Adipose tissue (tissue), 3 donors: ENCODE measurements around the gene SLC49A4. TPM values are rescaled to one million over a fixed set of nuclear protein-coding genes. Genes with fewer than 3 reads are reported as not detected.
"Not testable (repeated sequence)": the region's sequence is repeated elsewhere in the genome, so short reads cannot be mapped to it uniquely, and the experiment has no call there.

Experiments
- H3K27ac ChIP-seq: one replicate; pipeline ENCODE4 v1.5.1; 2013; ENCODE audit warnings: low read depth, low read length
- WGBS, 3 donors: extraction: QIAGEN DNeasy Blood & Tissue Kit; methylation state at CpG; one replicate each; pipeline ENCODE4 v1.1.7; 2013; 5-methylcytosine and 5-hydroxymethylcytosine counted together
- polyA plus RNA-seq, 3 donors: library from polyadenylated mRNA; stranded (reverse); fragments of 200-250 nt; gene quantifications; one replicate each; pipeline ENCODE4 v1.2.3, GENCODE V29; 2013
- donor health status: healthy with polysubstance abuse.
- donor health status: Bipolar disorder and iron deficiency.
- donor health status: healthy.

SLC49A4 gene, protein sequence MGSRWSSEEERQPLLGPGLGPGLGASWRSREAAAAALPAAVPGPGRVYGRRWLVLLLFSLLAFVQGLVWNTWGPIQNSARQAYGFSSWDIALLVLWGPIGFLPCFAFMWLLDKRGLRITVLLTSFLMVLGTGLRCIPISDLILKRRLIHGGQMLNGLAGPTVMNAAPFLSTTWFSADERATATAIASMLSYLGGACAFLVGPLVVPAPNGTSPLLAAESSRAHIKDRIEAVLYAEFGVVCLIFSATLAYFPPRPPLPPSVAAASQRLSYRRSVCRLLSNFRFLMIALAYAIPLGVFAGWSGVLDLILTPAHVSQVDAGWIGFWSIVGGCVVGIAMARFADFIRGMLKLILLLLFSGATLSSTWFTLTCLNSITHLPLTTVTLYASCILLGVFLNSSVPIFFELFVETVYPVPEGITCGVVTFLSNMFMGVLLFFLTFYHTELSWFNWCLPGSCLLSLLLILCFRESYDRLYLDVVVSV
- polyA plus RNA-seq, result 10 to 100 TPM in 1 of 3 donors, 1 to 10 TPM in 2; 3.8 to 10.5 (median 7.3) TPM

DNA sequence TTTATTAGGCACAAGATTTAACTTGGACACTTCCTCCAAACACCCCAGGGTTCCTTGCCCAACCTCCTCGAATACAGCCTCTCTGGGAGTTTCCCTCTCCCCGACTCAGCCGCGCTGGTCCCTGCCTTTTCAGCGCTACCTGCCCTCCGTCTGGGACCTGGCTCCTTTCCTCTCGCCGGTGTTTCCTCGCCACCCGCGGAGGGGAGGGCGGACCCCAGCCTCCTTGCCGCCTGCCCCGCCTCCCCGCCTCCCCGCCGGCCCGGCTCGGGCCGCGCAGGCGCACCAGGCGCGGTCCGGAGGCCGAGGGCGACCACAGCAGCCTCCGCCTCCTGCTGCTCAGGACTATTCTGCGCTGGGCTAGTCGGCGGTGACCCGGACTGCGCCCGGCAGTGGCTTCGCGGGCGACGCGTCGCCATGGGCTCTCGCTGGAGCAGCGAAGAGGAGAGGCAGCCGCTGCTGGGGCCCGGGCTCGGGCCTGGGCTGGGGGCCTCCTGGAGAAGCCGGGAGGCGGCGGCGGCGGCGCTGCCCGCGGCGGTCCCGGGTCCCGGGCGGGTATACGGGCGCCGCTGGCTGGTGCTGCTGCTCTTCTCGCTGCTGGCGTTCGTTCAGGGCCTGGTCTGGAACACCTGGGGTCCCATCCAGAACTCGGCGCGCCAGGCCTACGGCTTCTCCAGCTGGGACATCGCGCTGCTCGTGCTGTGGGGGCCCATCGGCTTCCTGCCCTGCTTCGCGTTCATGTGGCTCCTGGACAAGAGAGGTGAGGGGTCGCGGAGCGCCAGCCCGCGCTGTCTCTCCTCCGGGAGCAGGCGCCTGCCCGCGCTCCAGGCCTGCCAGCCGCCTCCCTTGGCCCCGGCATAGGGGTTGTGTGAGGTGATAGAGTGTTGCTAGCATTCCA lies at the start of gene SLC49A4:
TSS of gene SLC49A4 (plus strand) at position 291 of the 895 bp plus-strand sequence. CDS start at position 415, 124 bp downstream.
- H3K27ac ChIP-seq, result peak within 1 kb of the TSS; percentile 87
- WGBS, 3 donors, result 0 to 1% (median 1%) methylated on average over 70 to 84 of the region's 84 CpGs

DNA sequence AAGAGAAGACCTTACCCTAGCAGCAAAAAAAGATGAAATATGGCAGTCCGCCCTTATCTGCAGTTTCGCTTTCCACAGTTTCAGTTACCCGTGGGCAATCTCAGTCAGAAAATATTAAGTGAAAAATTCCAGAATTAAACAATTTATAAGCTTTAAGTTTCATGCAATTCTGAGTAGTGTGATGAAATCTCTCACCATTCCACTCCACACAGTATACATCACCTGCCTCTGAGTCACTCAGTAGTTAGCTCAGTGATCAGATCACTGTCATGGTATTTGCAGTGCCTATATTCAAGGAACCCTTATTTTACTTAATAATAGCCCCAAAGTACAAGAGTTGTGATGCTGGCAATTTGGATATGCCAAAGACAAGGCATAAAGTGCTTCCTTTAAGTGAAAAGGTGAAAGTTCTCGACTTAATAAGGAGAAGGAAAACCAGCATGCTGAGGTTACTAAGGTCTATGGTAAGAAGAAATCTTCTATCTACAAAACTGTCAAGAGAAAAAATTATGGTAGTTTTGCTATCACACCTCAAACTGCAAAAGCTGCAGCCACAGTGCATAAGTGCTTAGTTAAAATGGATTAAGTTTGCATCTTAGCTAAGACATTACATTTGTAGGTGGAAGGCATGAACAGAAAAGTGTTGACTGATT lies 49.4 kb upstream of the SLC49A4 start:
- 94 to 96% (median 96%) methylated on average over 4 of the region's 4 CpGs for WGBS, 3 donors
- H3K27ac ChIP-seq, result no peak overlapping the region

DNA sequence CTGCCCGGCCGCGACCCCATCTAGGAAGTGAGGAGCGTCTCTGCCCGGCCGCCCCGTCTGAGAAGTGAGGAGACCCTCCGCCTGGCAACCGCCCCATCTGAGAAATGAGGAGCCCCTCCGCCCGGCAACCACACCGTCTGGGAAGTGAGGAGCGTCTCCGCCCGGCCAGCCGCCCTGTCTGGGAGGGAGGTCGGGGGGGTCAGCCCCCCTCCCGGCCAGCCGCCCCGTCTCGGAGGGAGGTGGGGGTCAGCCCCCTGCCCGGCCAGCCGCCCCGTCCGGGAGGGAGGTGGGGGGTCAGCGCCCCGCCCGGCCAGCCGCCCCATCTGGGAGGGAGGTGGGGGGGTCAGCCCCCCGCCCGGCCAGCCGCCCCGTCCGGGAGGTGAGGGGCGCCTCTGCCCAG lies 47.6 kb upstream of the SLC49A4 start:
- 90 to 99% (median 96%) methylated on average over 12 to 23 of the region's 35 CpGs for WGBS, 3 donors
- not testable (repeated sequence) for H3K27ac ChIP-seq

DNA sequence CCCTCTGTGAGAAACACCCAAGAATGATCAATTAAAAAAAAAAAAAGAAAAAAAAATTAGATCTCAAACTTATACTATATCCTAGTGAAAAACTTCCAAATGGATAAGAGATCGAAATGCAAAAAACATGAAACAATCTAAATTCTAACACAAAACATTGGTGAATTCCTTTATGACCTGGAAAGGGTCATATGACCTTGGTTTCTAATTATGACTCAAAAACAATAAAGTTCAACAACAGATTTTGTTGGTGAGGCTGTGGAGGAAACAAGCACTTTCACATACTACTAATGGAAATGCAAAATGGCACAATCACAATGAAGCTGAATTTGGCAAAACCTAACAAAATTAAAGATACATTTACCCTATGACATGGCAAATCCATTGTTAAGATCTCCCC lies 46.5 kb upstream of the SLC49A4 start:
- WGBS, 3 donors, result 91 to 98% (median 97%) methylated on average over 1 of the region's 1 CpG
- no peak overlapping the region for H3K27ac ChIP-seq

DNA sequence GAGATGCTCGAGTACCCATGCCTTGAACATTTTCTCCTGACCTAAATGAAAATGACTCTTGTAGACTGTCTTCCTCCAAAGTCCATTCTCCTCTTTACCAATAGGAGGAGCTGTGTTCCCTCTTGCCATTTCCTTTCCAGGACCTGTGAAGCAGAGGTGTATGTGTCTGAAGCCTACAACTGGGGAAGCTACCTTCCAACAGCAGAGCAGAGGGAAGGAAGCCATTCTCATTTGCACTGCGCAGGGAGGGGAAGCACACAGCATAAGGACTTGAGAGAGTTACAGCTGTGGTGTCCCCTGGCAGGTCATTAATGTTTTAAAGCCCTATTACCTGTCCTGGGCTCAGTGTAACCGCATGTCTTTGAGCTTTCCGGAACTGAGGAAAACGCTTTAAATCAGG lies 39.9 kb upstream of the SLC49A4 start:
- no peak overlapping the region for H3K27ac ChIP-seq
- 74 to 79% (median 78%) methylated on average over 5 of the region's 5 CpGs for WGBS, 3 donors

- no peak overlapping the region for H3K27ac ChIP-seq
- WGBS, 3 donors, result 83 to 91% (median 90%) methylated on average over 2 of the region's 2 CpGs
Observed at GRCh38 chr3:122755491-122755890, 39.4 kb upstream of the SLC49A4 start.

DNA sequence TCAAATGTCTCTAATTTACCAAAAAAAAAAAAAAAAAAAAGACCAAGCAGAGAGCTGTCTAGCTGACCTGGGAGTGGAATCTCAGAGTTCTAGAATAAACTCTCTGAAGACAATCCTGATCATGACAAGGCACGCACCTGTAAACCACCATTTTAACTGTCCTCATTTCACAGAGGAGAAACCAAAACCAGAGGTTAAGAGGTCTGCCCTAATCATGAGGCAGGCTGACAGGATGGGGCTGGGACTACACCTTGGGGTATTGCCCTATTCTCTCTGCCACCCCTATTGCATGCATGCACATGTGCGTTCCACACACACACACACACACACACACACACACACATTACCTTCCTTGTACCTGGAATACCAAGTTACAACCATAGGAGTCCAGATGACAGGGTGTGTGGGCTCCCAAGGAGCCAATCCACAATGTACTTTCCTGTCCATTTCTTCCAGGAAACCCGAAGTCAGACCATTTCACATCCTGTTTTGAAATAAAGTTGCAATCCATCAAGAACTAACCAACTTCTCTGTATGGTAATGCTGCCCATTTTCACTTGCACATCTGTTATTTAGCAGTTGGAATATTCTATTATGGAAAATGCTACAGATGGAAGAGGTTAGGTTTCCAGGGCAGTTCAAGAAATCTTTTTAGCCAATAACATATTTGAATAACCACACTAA lies 35.9 kb upstream of the SLC49A4 start:
- WGBS, 3 donors, result 58 to 86% (median 60%) methylated on average over 3 of the region's 3 CpGs
- H3K27ac ChIP-seq, result peak overlapping the region; percentile 29

GRCh38 chr3:122760453-122761271 lies 34.2 kb upstream of the SLC49A4 start:
- 72 to 87% (median 74%) methylated on average over 3 of the region's 3 CpGs for WGBS, 3 donors
- H3K27ac ChIP-seq, result no peak overlapping the region

DNA sequence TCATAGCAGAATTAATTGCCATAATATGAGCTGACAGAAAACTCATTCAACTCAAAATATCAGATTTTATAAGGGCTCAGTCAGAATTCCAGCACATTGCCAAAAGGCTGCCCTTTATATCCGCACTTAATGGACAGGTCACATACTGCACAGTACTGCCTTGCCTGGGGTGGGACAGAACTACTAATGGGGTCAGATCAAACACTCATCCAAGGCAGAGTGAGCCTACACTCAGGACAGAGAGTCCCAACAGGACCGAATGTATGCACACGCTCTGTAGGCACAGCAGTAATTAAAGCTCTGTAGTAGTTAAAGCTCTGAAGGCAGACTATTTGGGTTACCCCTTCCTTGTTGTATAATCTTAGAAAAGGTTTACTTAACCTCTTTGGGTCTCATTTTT lies 28.4 kb upstream of the SLC49A4 start:
- 95 to 96% (median 96%) methylated on average over 3 of the region's 3 CpGs for WGBS, 3 donors
- no peak overlapping the region for H3K27ac ChIP-seq

- WGBS, 3 donors, result 71 to 96% (median 88%) methylated on average over 3 of the region's 3 CpGs
- H3K27ac ChIP-seq, result no peak overlapping the region
Observed at GRCh38 chr3:122767540-122768372, 27.1 kb upstream of the SLC49A4 start.

GRCh38 chr3:122770521-122771202 lies 24.2 kb upstream of the SLC49A4 start:
- no peak overlapping the region for H3K27ac ChIP-seq
- 85 to 92% (median 88%) methylated on average over 5 of the region's 5 CpGs for WGBS, 3 donors

GRCh38 chr3:122772827-122773226 lies 22.0 kb upstream of the SLC49A4 start:
- H3K27ac ChIP-seq, result no peak overlapping the region
- 74 to 100% (median 85%) methylated on average over 1 of the region's 1 CpG for WGBS, 3 donors

- H3K27ac ChIP-seq, result no peak overlapping the region
- 88 to 96% (median 89%) methylated on average over 3 of the region's 3 CpGs for WGBS, 3 donors
Observed at GRCh38 chr3:122773944-122774509, 20.8 kb upstream of the SLC49A4 start.

- 94 to 98% (median 95%) methylated on average over 3 of the region's 3 CpGs for WGBS, 3 donors
- H3K27ac ChIP-seq, result no peak overlapping the region
Observed at GRCh38 chr3:122774564-122774963, 20.3 kb upstream of the SLC49A4 start.

- 63 to 78% (median 69%) methylated on average over 5 of the region's 5 CpGs for WGBS, 3 donors
- no peak overlapping the region for H3K27ac ChIP-seq
Observed at GRCh38 chr3:122776675-122777468, 18.0 kb upstream of the SLC49A4 start.
